ENCODE data around the gene TBC1D1. TPM values are rescaled to one million over a fixed set of nuclear protein-coding genes. Genes with fewer than 3 reads are reported as not detected.

The TBC1D1 gene
- total RNA-seq, 1 experiment from 2014 or later, result 56.0 TPM

DNA sequence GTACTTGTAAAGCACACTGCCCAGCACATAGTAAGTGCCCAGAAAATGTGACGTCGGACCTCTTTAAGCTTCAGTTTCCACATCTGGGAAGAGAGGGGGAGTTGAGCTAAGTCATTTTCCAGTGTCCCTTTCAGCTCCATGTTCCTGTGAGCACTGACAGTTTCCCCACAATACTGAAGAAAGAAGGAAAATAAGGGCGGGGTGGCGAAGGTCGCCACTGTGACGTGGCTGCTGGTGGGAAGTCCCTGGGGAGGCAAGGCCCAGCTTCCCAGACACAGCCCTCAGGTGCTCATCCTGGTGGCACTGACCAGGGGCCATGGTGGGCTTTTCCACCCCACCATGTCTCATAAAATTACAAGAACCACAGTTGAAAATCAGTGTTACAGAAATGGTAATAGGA is 191.1 kb downstream of the TBC1D1 start:
- Histone ChIP-seq H3K4me1 (ENCODE audit: control insufficient read depth, insufficient read depth, low read length) (no peaks in the 10 kb centered on the region), H3K36me3 (ENCODE audit: control insufficient read depth, insufficient read depth, low read length) (no peaks in the 10 kb centered on the region), H3K9me3 (ENCODE audit: control insufficient read depth, insufficient read depth, low read depth, low read length) (no peaks in the 10 kb centered on the region), H3K27me3 (ENCODE audit: control insufficient read depth, insufficient read depth, low read length) (no peaks in the 10 kb centered on the region), H3K27ac (ENCODE audit: low read length) (no peak overlapping the region), H3K4me3 (ENCODE audit: low read depth in 2 of 2, low read length in 2 of 2) (no peak overlapping the region)
- ChIA-PET CTCF (interaction anchor here (1.3 kb wide), 1 partner anchor 13 kb away, joined by 3 read pairs; no protein-coding TSS in a partner anchor), POLR2A (no interaction called here)
- BruUV-seq (replicated peaks), result no TSS peak
- TF ChIP-seq POLR2AphosphoS5 (IDR thresholded peaks at IDR 0.05; ENCODE audit: low read depth, low read length) (no peak), TCF7L2 (IDR thresholded peaks at IDR 0.05; ENCODE audit: low read depth, low read length) (no peak), SIN3A (IDR thresholded peaks at IDR 0.05; ENCODE audit: borderline replicate concordance, insufficient read depth, low read depth, low read length) (no peak)
- TF ChIP-seq, protein P1, sequence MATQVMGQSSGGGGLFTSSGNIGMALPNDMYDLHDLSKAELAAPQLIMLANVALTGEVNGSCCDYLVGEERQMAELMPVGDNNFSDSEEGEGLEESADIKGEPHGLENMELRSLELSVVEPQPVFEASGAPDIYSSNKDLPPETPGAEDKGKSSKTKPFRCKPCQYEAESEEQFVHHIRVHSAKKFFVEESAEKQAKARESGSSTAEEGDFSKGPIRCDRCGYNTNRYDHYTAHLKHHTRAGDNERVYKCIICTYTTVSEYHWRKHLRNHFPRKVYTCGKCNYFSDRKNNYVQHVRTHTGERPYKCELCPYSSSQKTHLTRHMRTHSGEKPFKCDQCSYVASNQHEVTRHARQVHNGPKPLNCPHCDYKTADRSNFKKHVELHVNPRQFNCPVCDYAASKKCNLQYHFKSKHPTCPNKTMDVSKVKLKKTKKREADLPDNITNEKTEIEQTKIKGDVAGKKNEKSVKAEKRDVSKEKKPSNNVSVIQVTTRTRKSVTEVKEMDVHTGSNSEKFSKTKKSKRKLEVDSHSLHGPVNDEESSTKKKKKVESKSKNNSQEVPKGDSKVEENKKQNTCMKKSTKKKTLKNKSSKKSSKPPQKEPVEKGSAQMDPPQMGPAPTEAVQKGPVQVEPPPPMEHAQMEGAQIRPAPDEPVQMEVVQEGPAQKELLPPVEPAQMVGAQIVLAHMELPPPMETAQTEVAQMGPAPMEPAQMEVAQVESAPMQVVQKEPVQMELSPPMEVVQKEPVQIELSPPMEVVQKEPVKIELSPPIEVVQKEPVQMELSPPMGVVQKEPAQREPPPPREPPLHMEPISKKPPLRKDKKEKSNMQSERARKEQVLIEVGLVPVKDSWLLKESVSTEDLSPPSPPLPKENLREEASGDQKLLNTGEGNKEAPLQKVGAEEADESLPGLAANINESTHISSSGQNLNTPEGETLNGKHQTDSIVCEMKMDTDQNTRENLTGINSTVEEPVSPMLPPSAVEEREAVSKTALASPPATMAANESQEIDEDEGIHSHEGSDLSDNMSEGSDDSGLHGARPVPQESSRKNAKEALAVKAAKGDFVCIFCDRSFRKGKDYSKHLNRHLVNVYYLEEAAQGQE (IDR thresholded peaks at IDR 0.05; ENCODE audit: insufficient read depth in 1 of 2, low read depth in 2 of 2, low read length in 1 of 2), result no peak
- TF ChIP-seq, protein P2, sequence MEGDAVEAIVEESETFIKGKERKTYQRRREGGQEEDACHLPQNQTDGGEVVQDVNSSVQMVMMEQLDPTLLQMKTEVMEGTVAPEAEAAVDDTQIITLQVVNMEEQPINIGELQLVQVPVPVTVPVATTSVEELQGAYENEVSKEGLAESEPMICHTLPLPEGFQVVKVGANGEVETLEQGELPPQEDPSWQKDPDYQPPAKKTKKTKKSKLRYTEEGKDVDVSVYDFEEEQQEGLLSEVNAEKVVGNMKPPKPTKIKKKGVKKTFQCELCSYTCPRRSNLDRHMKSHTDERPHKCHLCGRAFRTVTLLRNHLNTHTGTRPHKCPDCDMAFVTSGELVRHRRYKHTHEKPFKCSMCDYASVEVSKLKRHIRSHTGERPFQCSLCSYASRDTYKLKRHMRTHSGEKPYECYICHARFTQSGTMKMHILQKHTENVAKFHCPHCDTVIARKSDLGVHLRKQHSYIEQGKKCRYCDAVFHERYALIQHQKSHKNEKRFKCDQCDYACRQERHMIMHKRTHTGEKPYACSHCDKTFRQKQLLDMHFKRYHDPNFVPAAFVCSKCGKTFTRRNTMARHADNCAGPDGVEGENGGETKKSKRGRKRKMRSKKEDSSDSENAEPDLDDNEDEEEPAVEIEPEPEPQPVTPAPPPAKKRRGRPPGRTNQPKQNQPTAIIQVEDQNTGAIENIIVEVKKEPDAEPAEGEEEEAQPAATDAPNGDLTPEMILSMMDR (IDR thresholded peaks at IDR 0.05), result no peak
- ATAC-seq, result no peak
- in situ Hi-C loops (cut with HindIII; ENCODE audit: low pct_unique_long_range_greater_than_20kb, low sequenced_read_pairs) (no loop called here), intact Hi-C loops (cut with micrococcal nuclease; ENCODE audit: unreplicated experiment) (no loop called here)
- no peak for DNase-seq (ENCODE audit: low read depth, low spot score)

DNA sequence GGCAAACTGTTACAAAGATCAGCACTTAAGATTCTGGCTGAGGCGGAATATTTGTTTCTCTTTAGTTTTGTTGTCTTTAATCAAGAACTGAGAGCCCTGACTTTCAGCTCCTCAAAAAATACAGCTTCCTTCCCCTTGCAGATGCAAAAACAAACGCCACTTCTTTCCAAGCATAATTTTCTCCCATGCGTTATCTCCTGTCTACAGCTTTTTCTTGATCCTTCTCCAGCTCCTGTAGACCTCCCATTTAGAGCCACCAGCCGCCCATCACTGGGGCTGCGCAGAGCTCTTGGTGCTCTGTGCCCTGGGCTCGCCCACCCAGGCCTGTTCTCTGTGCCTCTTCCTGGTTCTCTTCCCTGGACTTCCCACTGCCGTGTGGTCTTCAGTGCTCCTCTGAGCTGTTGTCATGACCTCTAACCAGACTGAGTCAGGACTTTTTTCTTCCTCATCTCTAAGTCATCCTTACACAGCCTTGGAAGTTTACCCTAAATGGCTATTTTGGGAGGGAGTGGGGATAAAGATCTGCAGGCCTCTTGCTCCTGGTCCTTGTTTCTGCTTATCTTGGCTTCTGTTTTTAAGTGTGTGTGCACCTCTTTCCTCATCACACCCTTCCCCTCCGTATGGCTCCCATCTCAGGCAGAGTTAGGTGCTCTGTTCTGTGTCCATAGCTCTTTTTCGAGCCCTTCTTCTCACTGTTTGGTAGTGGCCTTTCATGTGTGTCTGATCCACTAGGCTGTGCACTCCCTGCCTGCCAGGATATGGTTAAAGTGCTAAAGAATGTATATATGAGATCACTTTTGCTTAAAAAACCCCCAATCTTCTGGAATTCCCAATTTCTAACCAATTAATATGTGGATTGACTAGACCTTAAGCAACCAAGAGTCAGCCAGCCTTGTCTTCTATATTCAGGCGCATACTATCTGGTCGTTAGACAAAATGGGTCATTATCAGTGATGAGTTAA is 191.8 kb downstream of the TBC1D1 start:
- ChIA-PET CTCF (no interaction called here), POLR2A (no interaction called here)
- Histone ChIP-seq H3K27me3 (ENCODE audit: control insufficient read depth, insufficient read depth, low read length) (no peaks in the 10 kb centered on the region), H3K36me3 (ENCODE audit: control insufficient read depth, insufficient read depth, low read length) (no peaks in the 10 kb centered on the region), H3K9me3 (ENCODE audit: control insufficient read depth, insufficient read depth, low read depth, low read length) (no peaks in the 10 kb centered on the region), H3K4me3 (ENCODE audit: low read depth in 2 of 2, low read length in 2 of 2) (no peak overlapping the region), H3K4me1 (ENCODE audit: control insufficient read depth, insufficient read depth, low read length) (no peaks in the 10 kb centered on the region), H3K27ac (ENCODE audit: low read length) (no peak overlapping the region)
- BruUV-seq (replicated peaks), result no TSS peak
- intact Hi-C loops (cut with micrococcal nuclease; ENCODE audit: unreplicated experiment) (no loop called here), in situ Hi-C loops (cut with HindIII; ENCODE audit: low pct_unique_long_range_greater_than_20kb, low sequenced_read_pairs) (no loop called here)
- TF ChIP-seq, protein P2 (IDR thresholded peaks at IDR 0.05), result no peak
- TF ChIP-seq, protein P1 (IDR thresholded peaks at IDR 0.05; ENCODE audit: insufficient read depth in 1 of 2, low read depth in 2 of 2, low read length in 1 of 2), result no peak
- DNase-seq (ENCODE audit: low read depth, low spot score) (no peak), ATAC-seq (no peak)
